ENCODE results near the gene SNUPN. TPM values are rescaled to one million over a fixed set of nuclear protein-coding genes. Genes with fewer than 3 reads are reported as not detected.

The SNUPN gene
- polyA plus RNA-seq, 1 experiment, result 25.4 TPM

DNA sequence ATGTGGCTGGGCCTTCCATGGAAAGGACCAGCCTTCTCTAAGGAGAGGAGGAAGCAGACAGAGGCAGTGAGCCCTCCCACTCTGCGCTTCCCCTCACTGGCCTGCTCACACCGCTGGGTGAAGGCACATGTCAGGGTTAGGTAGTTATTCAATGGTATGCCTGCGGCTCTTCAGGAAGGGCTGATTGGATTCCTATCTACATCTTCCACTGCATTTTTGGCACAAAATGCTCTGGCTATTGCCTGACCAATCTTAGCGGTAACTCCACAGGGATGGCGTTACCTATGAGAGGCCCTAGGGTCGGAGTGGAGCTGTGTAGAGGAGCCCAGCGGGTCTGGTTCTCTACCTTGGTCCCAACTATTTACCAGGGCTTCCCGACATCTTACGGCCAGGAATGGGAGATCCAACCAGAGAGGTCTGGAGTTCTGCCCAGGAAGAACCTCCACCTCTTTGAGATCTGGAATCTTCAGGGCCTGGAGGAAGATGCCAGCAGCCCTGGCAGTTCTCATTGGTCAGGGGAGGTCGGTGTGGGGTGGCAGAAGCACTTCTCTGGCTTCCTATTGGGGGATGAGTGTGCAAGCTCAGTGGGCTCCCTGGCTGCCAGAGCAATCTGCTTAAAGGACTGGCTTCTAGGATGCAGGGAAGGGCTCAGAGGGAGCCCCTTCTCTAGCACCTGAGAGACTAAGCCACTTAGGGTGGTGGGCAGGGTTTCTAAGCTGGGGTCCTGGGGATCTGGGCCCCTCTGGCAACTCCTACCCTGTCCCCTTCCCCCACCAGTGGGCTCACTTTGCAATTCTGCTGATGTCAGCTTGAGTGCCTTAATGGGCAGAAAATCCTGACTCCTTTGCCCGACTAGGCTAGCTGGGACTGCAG is 46.4 kb upstream of the SNUPN start:
- POLR2A ChIA-PET, result interaction anchor here (0.5 kb wide), 1 partner anchor 484 kb away, joined by 3 read pairs; no protein-coding TSS in a partner anchor
- DNase-seq (ENCODE audit: low read depth), result no peak
- CTCF ChIA-PET, result interaction anchor here (0.7 to 3.8 kb wide), 10 partner anchors 10 to 130 kb away, joined by 3 to 18 read pairs (median 4); partner anchors contain the start of genes IMP3 and SNX33
- Histone ChIP-seq H3K36me3 (ENCODE audit: control insufficient read depth, insufficient read depth, low read length) (peaks cover 10% of the 10 kb centered on the region), H3K4me3 (ENCODE audit: low read depth, low read length) (no peak overlapping the region), H3K27me3 (ENCODE audit: control insufficient read depth, insufficient read depth, low read length) (no peaks in the 10 kb centered on the region)
- no peak for TF ChIP-seq CTCF (IDR thresholded peaks at IDR 0.05; ENCODE audit: insufficient read depth, low read depth, low read length)

DNA sequence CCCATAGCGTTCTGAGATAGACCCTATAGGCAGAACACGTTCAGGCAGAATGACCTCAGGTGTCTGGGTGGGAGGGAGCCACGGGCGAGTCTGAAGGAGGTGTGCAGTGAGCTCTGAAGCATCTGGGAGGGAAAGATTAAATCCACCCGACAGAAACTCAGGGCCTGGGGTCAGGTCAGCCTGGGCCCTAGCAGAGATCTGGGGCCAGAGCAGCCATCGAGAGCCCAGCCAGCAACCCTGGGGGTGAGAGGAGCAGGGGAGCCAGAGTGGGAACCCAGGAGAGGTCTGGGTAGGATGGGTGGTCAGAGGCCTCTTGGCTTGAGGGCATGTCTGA is 44.3 kb upstream of the SNUPN start:
- no peak for DNase-seq (ENCODE audit: low read depth)
- POLR2A ChIA-PET, result no interaction called here
- Histone ChIP-seq H3K27me3 (ENCODE audit: control insufficient read depth, insufficient read depth, low read length) (no peaks in the 10 kb centered on the region), H3K4me3 (ENCODE audit: low read depth, low read length) (no peak overlapping the region), H3K36me3 (ENCODE audit: control insufficient read depth, insufficient read depth, low read length) (peaks cover 2% of the 10 kb centered on the region; the same call in 1 of the 2 replicates)
- CTCF ChIA-PET, result no interaction called here
- TF ChIP-seq CTCF (IDR thresholded peaks at IDR 0.05; ENCODE audit: insufficient read depth, low read depth, low read length), result no peak

GRCh38 chr15:75669191-75669878 is 43.8 kb upstream of the SNUPN start:
- TF ChIP-seq CTCF (IDR thresholded peaks at IDR 0.05; ENCODE audit: insufficient read depth, low read depth, low read length), result no peak
- Histone ChIP-seq H3K36me3 (ENCODE audit: control insufficient read depth, insufficient read depth, low read length) (peaks cover under 1% of the 10 kb centered on the region; the same call in 1 of the 2 replicates), H3K27me3 (ENCODE audit: control insufficient read depth, insufficient read depth, low read length) (no peaks in the 10 kb centered on the region), H3K4me3 (ENCODE audit: low read depth, low read length) (no peak overlapping the region)
- CTCF ChIA-PET, result interaction anchor here (3.4 kb wide), 1 partner anchor 22 kb away, joined by 9 read pairs; the partner anchor contains the start of gene SNX33
- DNase-seq (ENCODE audit: low read depth), result no peak
- POLR2A ChIA-PET, result no interaction called here

DNA sequence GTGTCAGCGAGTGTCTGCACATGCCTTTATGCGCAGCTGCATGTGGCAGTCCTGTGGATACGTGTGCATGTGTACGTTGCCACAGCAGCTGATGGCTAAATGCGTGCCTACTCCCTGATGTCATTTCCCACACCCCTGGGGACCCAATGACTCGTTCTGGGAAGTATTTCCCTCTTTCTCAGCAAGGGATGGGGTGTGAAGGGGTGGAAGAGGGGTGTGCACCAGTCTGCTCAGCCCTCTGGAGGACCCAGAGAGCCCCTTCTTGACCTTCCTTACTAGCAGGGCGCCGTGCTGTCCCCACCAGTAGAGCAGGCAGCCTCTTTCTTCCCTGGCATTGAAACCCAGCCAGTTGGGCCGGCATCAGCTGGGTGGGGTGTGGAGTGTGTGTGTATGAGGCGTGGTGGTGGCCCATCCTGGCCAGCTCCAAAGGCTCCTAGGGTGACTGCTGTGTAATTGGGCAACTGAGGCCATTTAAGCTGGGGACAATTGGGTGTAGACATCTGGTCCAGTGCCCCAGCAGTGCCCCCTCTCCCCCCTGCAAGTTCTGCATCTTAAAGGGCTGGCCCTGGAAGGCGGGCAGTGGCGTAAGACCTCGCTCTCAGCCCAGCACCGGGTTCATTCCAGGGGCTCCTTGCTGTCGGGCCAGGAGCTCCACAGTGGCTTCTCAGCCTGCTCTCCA is 41.4 kb upstream of the SNUPN start:
- POLR2A ChIA-PET, result interaction anchor here (0.5 kb wide), 1 partner anchor 20 kb away, joined by 3 read pairs; no protein-coding TSS in a partner anchor

More for the DNA sequence above, 41.4 kb upstream of the SNUPN start:
- H3K36me3 ChIP-seq (ENCODE audit: control insufficient read depth, insufficient read depth, low read length), result peaks cover 3% of the 10 kb centered on the region
- no peak for TF ChIP-seq CTCF (IDR thresholded peaks at IDR 0.05; ENCODE audit: insufficient read depth, low read depth, low read length)
- no peaks in the 10 kb centered on the region for H3K27me3 ChIP-seq (ENCODE audit: control insufficient read depth, insufficient read depth, low read length)
- CTCF ChIA-PET, result interaction anchor here (0.8 to 3.4 kb wide), 5 partner anchors 13 to 158 kb away, joined by 3 to 10 read pairs (median 3); partner anchors contain the start of genes IMP3 and SNX33
- DNase-seq (ENCODE audit: low read depth), result peak; percentile 98
- no peak overlapping the region for H3K4me3 ChIP-seq (ENCODE audit: low read depth, low read length)

Measured in BJ (cell line).